Muscle of leg (tissue), 11 donors: ENCODE measurements around the gene ADAMTS9. TPM values are rescaled to one million over a fixed set of nuclear protein-coding genes. Genes with fewer than 3 reads are reported as not detected.

Experiments
- DNase-seq: peaks from one replicate; pipeline ENCODE4 v3.0.0; 2013
- H3K27ac ChIP-seq: one replicate; pipeline ENCODE4 v1.5.1; 2013; ENCODE audit warnings: mild to moderate bottlenecking, low read length, control low read depth
- H3K27me3 ChIP-seq: one replicate; pipeline ENCODE4 v1.6.1; 2013; ENCODE audit warnings: low read length; ENCODE audit not compliant: control insufficient read depth, insufficient read depth
- H3K36me3 ChIP-seq: one replicate; pipeline ENCODE4 v1.6.1; 2013; ENCODE audit warnings: low read length; ENCODE audit not compliant: control insufficient read depth, insufficient read depth
- H3K4me1 ChIP-seq: one replicate; pipeline ENCODE4 v1.6.1; 2013; ENCODE audit warnings: low read length; ENCODE audit not compliant: control insufficient read depth, insufficient read depth
- H3K4me3 ChIP-seq: one replicate; pipeline ENCODE4 v1.5.1; 2013; ENCODE audit warnings: low read length, control low read depth
- H3K9me3 ChIP-seq: replicated peaks from 2 replicates; pipeline ENCODE4 v1.6.1; 2013; ENCODE audit warnings: low read depth, low read length; ENCODE audit not compliant: control insufficient read depth
- WGBS: methylation state at CpG from one replicate; pipeline ENCODE4 v1.1.5; 2013; ENCODE audit warnings: missing lambda C conversion rate; ENCODE audit not compliant: insufficient coverage; 5-methylcytosine and 5-hydroxymethylcytosine counted together
- polyA plus RNA-seq, 8 donors: library from polyadenylated mRNA; unstranded; fragments of 120-200 nt; gene quantifications; one replicate each; pipeline versions ENCODE4 v1.2.1 to v1.2.3, GENCODE V29; 2013; ENCODE audit warnings: inconsistent platforms in 1 of 8, low replicate concordance in 1 of 8; ENCODE audit not compliant: insufficient read length in 8 of 8, insufficient read depth in 1 of 8
- total RNA-seq: library from RNA; stranded (reverse); fragments of 120-200 nt; gene quantifications from one replicate; pipeline ENCODE4 v1.2.4, GENCODE V29; 2013

ADAMTS9 gene
- total and polyA plus RNA-seq, 9 donors = 74.4 to 142 (median 97.4) TPM

- Histone ChIP-seq H3K4me1 (peaks cover 8% of the 10 kb centered on the region), H3K36me3 (peaks cover 55% of the 10 kb centered on the region), H3K9me3 (no peaks in the 10 kb centered on the region), H3K27ac (no peak overlapping the region), H3K4me3 (no peak overlapping the region), H3K27me3 (no peaks in the 10 kb centered on the region)
- no peak for DNase-seq
- whole genome bisulfite sequencing = 67% methylated on average over 1 of the region's 4 CpGs
Measured at GRCh38 chr3:64655160-64655559, 32.6 kb downstream of the ADAMTS9 start.

- no peaks in the 10 kb centered on the region for H3K27me3 ChIP-seq
- peaks cover 65% of the 10 kb centered on the region for H3K36me3 ChIP-seq
- no CpG with 5 or more reads among the region's 5 CpGs for WGBS
- peaks cover 8% of the 10 kb centered on the region for H3K4me1 ChIP-seq
- no peak overlapping the region for H3K27ac ChIP-seq
- no peak for DNase-seq
- H3K9me3 ChIP-seq = no peaks in the 10 kb centered on the region
- no peak overlapping the region for H3K4me3 ChIP-seq
Measured at GRCh38 chr3:64654013-64654412, 33.8 kb downstream of the ADAMTS9 start.

GRCh38 chr3:64653101-64653500, 34.7 kb downstream of the ADAMTS9 start:
- H3K27me3 ChIP-seq = no peaks in the 10 kb centered on the region
- peaks cover 8% of the 10 kb centered on the region for H3K4me1 ChIP-seq
- WGBS = 80% methylated on average over 1 of the region's 3 CpGs
- no peak overlapping the region for H3K4me3 ChIP-seq
- no peak for DNase-seq
- no peaks in the 10 kb centered on the region for H3K9me3 ChIP-seq
- H3K27ac ChIP-seq = no peak overlapping the region
- H3K36me3 ChIP-seq = peaks cover 65% of the 10 kb centered on the region

- no peaks in the 10 kb centered on the region for H3K27me3 ChIP-seq
- DNase-seq = peak; percentile 86
- WGBS = 34% methylated on average over 2 of the region's 2 CpGs
- H3K4me1 ChIP-seq = peaks cover 8% of the 10 kb centered on the region
- H3K9me3 ChIP-seq = no peaks in the 10 kb centered on the region
- H3K4me3 ChIP-seq = no peak overlapping the region
- H3K36me3 ChIP-seq = peaks cover 60% of the 10 kb centered on the region
- H3K27ac ChIP-seq = peak overlapping the region; percentile 4
Measured at GRCh38 chr3:64651741-64652241, 36.0 kb downstream of the ADAMTS9 start.

GRCh38 chr3:64651303-64651702, 36.5 kb downstream of the ADAMTS9 start:
- DNase-seq = peak; percentile 67
- Histone ChIP-seq H3K27ac (peak overlapping the region; percentile 4), H3K4me1 (peaks cover 8% of the 10 kb centered on the region), H3K36me3 (peaks cover 58% of the 10 kb centered on the region), H3K4me3 (no peak overlapping the region), H3K27me3 (no peaks in the 10 kb centered on the region), H3K9me3 (no peaks in the 10 kb centered on the region)
- WGBS = 40% methylated on average over 1 of the region's 3 CpGs

GRCh38 chr3:64650715-64651114, 37.1 kb downstream of the ADAMTS9 start:
- H3K27me3 ChIP-seq = no peaks in the 10 kb centered on the region
- no peak for DNase-seq
- H3K36me3 ChIP-seq = peaks cover 59% of the 10 kb centered on the region
- no peak overlapping the region for H3K4me3 ChIP-seq
- peaks cover 8% of the 10 kb centered on the region for H3K4me1 ChIP-seq
- no CpG with 5 or more reads among the region's 1 CpG for whole genome bisulfite sequencing
- H3K27ac ChIP-seq = peak overlapping the region; percentile 62
- no peaks in the 10 kb centered on the region for H3K9me3 ChIP-seq

- H3K4me3 ChIP-seq = no peak overlapping the region
- peak overlapping the region; percentile 62 for H3K27ac ChIP-seq
- H3K27me3 ChIP-seq = no peaks in the 10 kb centered on the region
- no CpG with 5 or more reads among the region's 9 CpGs for WGBS
- H3K9me3 ChIP-seq = no peaks in the 10 kb centered on the region
- peaks cover 60% of the 10 kb centered on the region for H3K36me3 ChIP-seq
- DNase-seq = no peak
- H3K4me1 ChIP-seq = peaks cover 8% of the 10 kb centered on the region
Measured at GRCh38 chr3:64650096-64650622, 37.6 kb downstream of the ADAMTS9 start.

- Histone ChIP-seq H3K9me3 (no peaks in the 10 kb centered on the region), H3K4me1 (peaks cover 8% of the 10 kb centered on the region), H3K36me3 (peaks cover 55% of the 10 kb centered on the region), H3K4me3 (no peak overlapping the region), H3K27me3 (no peaks in the 10 kb centered on the region), H3K27ac (no peak overlapping the region)
- DNase-seq = no peak
- WGBS = 69% methylated on average over 2 of the region's 11 CpGs
Measured at GRCh38 chr3:64648927-64649906, 38.6 kb downstream of the ADAMTS9 start.

GRCh38 chr3:64647825-64648224, 40.0 kb downstream of the ADAMTS9 start:
- Histone ChIP-seq H3K4me3 (no peak overlapping the region), H3K27ac (no peak overlapping the region), H3K27me3 (no peaks in the 10 kb centered on the region), H3K9me3 (no peaks in the 10 kb centered on the region), H3K4me1 (peaks cover 8% of the 10 kb centered on the region), H3K36me3 (peaks cover 53% of the 10 kb centered on the region)
- DNase-seq = no peak
- 69% methylated on average over 6 of the region's 7 CpGs for WGBS

- Histone ChIP-seq H3K27ac (no peak overlapping the region), H3K4me1 (peaks cover 2% of the 10 kb centered on the region)
Measured at GRCh38 chr3:64645243-64645642, 42.6 kb downstream of the ADAMTS9 start.

More at GRCh38 chr3:64645243-64645642, 42.6 kb downstream of the ADAMTS9 start:
- DNase-seq = no peak
- Histone ChIP-seq H3K36me3 (peaks cover 62% of the 10 kb centered on the region), H3K9me3 (no peaks in the 10 kb centered on the region), H3K27me3 (no peaks in the 10 kb centered on the region), H3K4me3 (no peak overlapping the region)
